ENCODE results near the gene BMP7.

The BMP7 gene

DNA sequence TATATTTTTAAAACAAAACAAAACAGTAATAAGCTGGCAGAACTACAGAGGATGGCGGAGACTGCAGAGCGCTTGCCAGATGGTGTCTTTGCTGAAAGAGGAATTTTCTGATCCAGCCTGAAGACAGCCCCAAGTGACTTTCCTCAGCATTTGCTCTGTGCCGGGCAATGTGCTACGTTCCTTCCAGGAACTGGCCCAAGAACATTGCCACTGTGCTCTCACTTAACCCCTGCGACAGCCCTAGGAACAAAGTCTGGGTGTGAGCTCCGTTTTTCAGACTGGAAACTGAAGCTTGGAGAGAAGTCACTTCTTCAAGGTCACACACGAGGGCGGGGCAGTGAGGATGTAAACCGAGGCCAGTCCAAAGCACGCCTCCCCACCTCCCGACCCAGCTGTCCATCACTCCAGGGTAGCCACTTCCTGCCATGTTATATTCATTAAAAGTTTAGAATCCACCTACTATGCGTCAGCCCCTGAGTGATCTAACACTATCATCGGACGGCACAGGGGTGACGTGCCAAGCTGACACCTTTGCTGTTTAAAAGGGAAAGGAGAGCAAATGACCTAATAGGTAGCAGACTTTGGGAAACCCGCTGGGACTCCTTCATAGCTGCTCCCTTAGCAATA, 22.3 kb upstream of the BMP7 start:
- TF ChIP-seq CTCF (IDR thresholded peaks at IDR 0.05; ENCODE audit: insufficient read depth, missing control alignments), result no peak
- FAIRE-seq (no peak), DNase-seq (ENCODE audit: insufficient read length, low spot score) (no peak)

GRCh38 chr20:57287901-57288300, 21.5 kb upstream of the BMP7 start:
- FAIRE-seq (no peak), DNase-seq (ENCODE audit: insufficient read length, low spot score) (no peak)
- no peak for TF ChIP-seq CTCF (IDR thresholded peaks at IDR 0.05; ENCODE audit: insufficient read depth, missing control alignments)

GRCh38 chr20:57287007-57287880, 20.8 kb upstream of the BMP7 start:
- TF ChIP-seq CTCF (IDR thresholded peaks at IDR 0.05; ENCODE audit: insufficient read depth, missing control alignments), result no peak
- FAIRE-seq (no peak), DNase-seq (ENCODE audit: insufficient read length, low spot score) (no peak)

GRCh38 chr20:57283860-57284259, 17.4 kb upstream of the BMP7 start:
- no peak for DNase-seq (ENCODE audit: insufficient read length, low spot score)
- no peak for TF ChIP-seq CTCF (IDR thresholded peaks at IDR 0.05; ENCODE audit: insufficient read depth, missing control alignments)
- FAIRE-seq, result no peak

- no peak for DNase-seq (ENCODE audit: insufficient read length, low spot score)
- TF ChIP-seq CTCF (IDR thresholded peaks at IDR 0.05; ENCODE audit: insufficient read depth, missing control alignments), result no peak
- FAIRE-seq, result no peak
Measured at GRCh38 chr20:57282670-57283361, 16.4 kb upstream of the BMP7 start.

DNA sequence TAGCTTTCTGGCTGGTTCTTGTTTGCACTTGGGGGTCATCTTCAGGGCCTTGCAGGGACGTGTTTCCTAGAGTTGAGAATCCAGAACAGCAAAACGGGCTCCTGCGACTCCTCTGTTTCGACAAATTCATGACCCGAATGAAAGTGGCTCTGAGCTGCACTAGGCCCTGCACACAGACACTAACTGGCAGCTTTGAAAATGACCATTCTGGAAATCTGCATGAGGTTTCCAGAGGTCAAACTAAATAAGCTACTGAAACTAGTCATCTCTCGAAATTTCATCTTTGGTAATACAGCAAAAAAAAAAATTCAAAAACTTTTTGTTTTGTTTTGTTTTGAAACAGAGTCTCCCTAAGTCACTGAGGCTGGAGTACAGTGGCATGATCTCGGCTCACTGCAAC, 15.5 kb upstream of the BMP7 start:
- FAIRE-seq, result no peak
- TF ChIP-seq CTCF (IDR thresholded peaks at IDR 0.05; ENCODE audit: insufficient read depth, missing control alignments), result no peak
- DNase-seq (ENCODE audit: insufficient read length, low spot score), result no peak

All from D721Med (cell line).